Measurements from ENCODE around the gene KIF1A. TPM values are rescaled to one million over a fixed set of nuclear protein-coding genes. Genes with fewer than 3 reads are reported as not detected.

Gene KIF1A
- total and polyA plus RNA-seq, 2 of the 13 experiments (the other 11 are each of a cell fraction or from before 2014, with no cell fraction given), result 0.01 TPM; not detected in 1

DNA sequence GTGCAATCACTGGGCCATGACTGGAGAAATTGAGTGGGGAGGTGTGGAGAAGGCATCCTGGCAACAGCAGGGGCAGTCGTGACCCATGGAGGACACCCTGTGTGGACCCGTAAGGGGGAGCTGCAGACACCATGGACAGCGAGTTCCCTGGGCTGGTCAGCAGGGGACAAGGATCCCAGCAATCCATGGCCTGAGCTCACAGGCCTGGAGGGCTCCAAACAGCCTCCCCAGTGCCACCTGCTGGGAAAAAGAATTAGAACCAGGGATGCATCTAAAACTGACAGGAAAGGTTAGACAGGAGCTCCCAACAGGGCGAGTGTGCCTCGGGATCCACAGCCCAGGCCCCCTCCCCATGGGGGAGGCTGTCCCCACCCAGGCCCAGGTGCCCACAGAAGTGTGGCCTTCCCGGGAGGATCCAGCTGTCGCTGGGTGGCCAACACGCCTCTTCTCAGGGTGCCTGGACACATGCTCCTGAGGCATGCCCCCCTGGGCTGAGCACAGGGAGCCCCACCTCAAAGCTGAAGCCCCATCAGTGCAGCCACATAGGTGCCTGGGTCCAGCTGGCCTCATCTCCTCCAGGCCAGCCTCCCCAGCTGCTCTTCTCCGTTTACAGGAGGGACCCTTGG is 20.5 kb upstream of the KIF1A start (continued):
- TF ChIP-seq, protein P1, sequence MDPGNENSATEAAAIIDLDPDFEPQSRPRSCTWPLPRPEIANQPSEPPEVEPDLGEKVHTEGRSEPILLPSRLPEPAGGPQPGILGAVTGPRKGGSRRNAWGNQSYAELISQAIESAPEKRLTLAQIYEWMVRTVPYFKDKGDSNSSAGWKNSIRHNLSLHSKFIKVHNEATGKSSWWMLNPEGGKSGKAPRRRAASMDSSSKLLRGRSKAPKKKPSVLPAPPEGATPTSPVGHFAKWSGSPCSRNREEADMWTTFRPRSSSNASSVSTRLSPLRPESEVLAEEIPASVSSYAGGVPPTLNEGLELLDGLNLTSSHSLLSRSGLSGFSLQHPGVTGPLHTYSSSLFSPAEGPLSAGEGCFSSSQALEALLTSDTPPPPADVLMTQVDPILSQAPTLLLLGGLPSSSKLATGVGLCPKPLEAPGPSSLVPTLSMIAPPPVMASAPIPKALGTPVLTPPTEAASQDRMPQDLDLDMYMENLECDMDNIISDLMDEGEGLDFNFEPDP (CRISPR knock-in tag; conservative IDR thresholded peaks at IDR 0.05), result no peak
- TF ChIP-seq ZNF776 (CRISPR knock-in tag; IDR thresholded peaks at IDR 0.05), result no peak
- no peak for TF ChIP-seq ZNF337 (CRISPR knock-in tag; IDR thresholded peaks at IDR 0.05; ENCODE audit: borderline replicate concordance, low read depth)
- TF ChIP-seq IRF2 (CRISPR knock-in tag; IDR thresholded peaks at IDR 0.05), result 0 out of 2 replicates have a peak, but pooled peaks have one; percentile 53
- TF ChIP-seq, protein P2, sequence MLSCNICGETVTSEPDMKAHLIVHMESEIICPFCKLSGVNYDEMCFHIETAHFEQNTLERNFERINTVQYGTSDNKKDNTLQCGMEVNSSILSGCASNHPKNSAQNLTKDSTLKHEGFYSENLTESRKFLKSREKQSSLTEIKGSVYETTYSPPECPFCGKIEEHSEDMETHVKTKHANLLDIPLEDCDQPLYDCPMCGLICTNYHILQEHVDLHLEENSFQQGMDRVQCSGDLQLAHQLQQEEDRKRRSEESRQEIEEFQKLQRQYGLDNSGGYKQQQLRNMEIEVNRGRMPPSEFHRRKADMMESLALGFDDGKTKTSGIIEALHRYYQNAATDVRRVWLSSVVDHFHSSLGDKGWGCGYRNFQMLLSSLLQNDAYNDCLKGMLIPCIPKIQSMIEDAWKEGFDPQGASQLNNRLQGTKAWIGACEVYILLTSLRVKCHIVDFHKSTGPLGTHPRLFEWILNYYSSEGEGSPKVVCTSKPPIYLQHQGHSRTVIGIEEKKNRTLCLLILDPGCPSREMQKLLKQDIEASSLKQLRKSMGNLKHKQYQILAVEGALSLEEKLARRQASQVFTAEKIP (CRISPR knock-in tag; IDR thresholded peaks at IDR 0.05; ENCODE audit: borderline replicate concordance), result no peak
- TF ChIP-seq TBL1XR1 (IDR thresholded peaks at IDR 0.05; ENCODE audit: borderline replicate concordance, low read length, partially characterized antibody), result no peak
- TF ChIP-seq MEF2D (CRISPR knock-in tag; IDR thresholded peaks at IDR 0.05), result 0 out of 2 replicates have a peak, but pooled peaks have one; percentile 41
- no peak for TF ChIP-seq NCOR1 (IDR thresholded peaks at IDR 0.05; ENCODE audit: borderline replicate concordance, low read length)
- TF ChIP-seq EED (CRISPR knock-in tag; IDR thresholded peaks at IDR 0.05), result no peak; the same call in 1 of the 2 replicates
- TF ChIP-seq MTA1 (CRISPR knock-in tag; IDR thresholded peaks at IDR 0.05; ENCODE audit: borderline replicate concordance), result no peak
- no peak for TF ChIP-seq ZNF234 (CRISPR knock-in tag; conservative IDR thresholded peaks at IDR 0.05)
- TF ChIP-seq SUZ12 (IDR thresholded peaks at IDR 0.05; ENCODE audit: low read depth, low read length), result no peak
- TF ChIP-seq PHB2 (IDR thresholded peaks at IDR 0.05; ENCODE audit: partially characterized antibody), result no peak
- TF ChIP-seq ZNF788 (CRISPR knock-in tag; IDR thresholded peaks at IDR 0.05; ENCODE audit: borderline replicate concordance), result peak; percentile 38; the same call in 1 of the 2 replicates
- TF ChIP-seq RBAK (CRISPR knock-in tag; IDR thresholded peaks at IDR 0.05), result no peak
- no peak for TF ChIP-seq ZMYM3 (CRISPR knock-in tag; IDR thresholded peaks at IDR 0.05)
- TF ChIP-seq DNMT3B (CRISPR knock-in tag; conservative IDR thresholded peaks at IDR 0.05), result no peak
- TF ChIP-seq ZNF430 (CRISPR knock-in tag; IDR thresholded peaks at IDR 0.05), result peak; percentile 66; the same call in 1 of the 2 replicates
- TF ChIP-seq, protein P3, sequence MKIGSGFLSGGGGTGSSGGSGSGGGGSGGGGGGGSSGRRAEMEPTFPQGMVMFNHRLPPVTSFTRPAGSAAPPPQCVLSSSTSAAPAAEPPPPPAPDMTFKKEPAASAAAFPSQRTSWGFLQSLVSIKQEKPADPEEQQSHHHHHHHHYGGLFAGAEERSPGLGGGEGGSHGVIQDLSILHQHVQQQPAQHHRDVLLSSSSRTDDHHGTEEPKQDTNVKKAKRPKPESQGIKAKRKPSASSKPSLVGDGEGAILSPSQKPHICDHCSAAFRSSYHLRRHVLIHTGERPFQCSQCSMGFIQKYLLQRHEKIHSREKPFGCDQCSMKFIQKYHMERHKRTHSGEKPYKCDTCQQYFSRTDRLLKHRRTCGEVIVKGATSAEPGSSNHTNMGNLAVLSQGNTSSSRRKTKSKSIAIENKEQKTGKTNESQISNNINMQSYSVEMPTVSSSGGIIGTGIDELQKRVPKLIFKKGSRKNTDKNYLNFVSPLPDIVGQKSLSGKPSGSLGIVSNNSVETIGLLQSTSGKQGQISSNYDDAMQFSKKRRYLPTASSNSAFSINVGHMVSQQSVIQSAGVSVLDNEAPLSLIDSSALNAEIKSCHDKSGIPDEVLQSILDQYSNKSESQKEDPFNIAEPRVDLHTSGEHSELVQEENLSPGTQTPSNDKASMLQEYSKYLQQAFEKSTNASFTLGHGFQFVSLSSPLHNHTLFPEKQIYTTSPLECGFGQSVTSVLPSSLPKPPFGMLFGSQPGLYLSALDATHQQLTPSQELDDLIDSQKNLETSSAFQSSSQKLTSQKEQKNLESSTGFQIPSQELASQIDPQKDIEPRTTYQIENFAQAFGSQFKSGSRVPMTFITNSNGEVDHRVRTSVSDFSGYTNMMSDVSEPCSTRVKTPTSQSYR (CRISPR knock-in tag; IDR thresholded peaks at IDR 0.05; ENCODE audit: borderline replicate concordance), result peak; percentile 18; the same call in 1 of the 2 replicates
- TF ChIP-seq, protein P4, sequence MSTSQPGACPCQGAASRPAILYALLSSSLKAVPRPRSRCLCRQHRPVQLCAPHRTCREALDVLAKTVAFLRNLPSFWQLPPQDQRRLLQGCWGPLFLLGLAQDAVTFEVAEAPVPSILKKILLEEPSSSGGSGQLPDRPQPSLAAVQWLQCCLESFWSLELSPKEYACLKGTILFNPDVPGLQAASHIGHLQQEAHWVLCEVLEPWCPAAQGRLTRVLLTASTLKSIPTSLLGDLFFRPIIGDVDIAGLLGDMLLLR (CRISPR knock-in tag; IDR thresholded peaks at IDR 0.05), result 0 out of 2 replicates have a peak, but pooled peaks have one; percentile 8
- TF ChIP-seq NCOA1 (CRISPR knock-in tag; IDR thresholded peaks at IDR 0.05), result no peak
- TF ChIP-seq ZNF335 (CRISPR knock-in tag; IDR thresholded peaks at IDR 0.05), result no peak
- peak; percentile 87; the same call in 1 of the 2 replicates for TF ChIP-seq HOXA5 (CRISPR knock-in tag; IDR thresholded peaks at IDR 0.05)
- peak; percentile 52; the same call in 1 of the 3 replicates for TF ChIP-seq MXI1 (IDR thresholded peaks at IDR 0.05; ENCODE audit: borderline replicate concordance, low read depth, low read length)
